ENCODE results near the gene FAF1. TPM values are rescaled to one million over a fixed set of nuclear protein-coding genes. Genes with fewer than 3 reads are reported as not detected.
"Not testable (repeated sequence)": the region's sequence is repeated elsewhere in the genome, so short reads cannot be mapped to it uniquely, and the experiment has no call there.

Gene FAF1
- total and polyA plus RNA-seq, 4 donors, result 8.6 to 45.0 (median 18.2) TPM

- no peak for TF ChIP-seq TAF1 (conservative IDR thresholded peaks at IDR 0.05)
- TF ChIP-seq, protein P1, sequence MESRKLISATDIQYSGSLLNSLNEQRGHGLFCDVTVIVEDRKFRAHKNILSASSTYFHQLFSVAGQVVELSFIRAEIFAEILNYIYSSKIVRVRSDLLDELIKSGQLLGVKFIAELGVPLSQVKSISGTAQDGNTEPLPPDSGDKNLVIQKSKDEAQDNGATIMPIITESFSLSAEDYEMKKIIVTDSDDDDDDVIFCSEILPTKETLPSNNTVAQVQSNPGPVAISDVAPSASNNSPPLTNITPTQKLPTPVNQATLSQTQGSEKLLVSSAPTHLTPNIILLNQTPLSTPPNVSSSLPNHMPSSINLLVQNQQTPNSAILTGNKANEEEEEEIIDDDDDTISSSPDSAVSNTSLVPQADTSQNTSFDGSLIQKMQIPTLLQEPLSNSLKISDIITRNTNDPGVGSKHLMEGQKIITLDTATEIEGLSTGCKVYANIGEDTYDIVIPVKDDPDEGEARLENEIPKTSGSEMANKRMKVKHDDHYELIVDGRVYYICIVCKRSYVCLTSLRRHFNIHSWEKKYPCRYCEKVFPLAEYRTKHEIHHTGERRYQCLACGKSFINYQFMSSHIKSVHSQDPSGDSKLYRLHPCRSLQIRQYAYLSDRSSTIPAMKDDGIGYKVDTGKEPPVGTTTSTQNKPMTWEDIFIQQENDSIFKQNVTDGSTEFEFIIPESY (IDR thresholded peaks at IDR 0.05), result no peak
- no peak for TF ChIP-seq GABPA (IDR thresholded peaks at IDR 0.05 in 1 of 2, conservative IDR thresholded peaks at IDR 0.05 in 1 of 2)
- TF ChIP-seq FOXA1 (IDR thresholded peaks at IDR 0.05), result no peak
- no peak overlapping the region for H3K9ac ChIP-seq (ENCODE audit: low read depth in 1 of 2, low read length in 2 of 2)
- DNase-seq (ENCODE audit: low spot score), result no peak
- WGBS, result 95% methylated on average over 1 of the region's 1 CpG
- H3K4me1 ChIP-seq (ENCODE audit: control insufficient read depth in 4 of 4, insufficient read depth in 4 of 4, low read length in 3 of 4), result no peaks in the 10 kb centered on the region
- no peaks in the 10 kb centered on the region for H3K27me3 ChIP-seq (ENCODE audit: control insufficient read depth in 4 of 4, insufficient read depth in 4 of 4, low read length in 3 of 4)
- H3K9me3 ChIP-seq (ENCODE audit: control insufficient read depth in 4 of 4, low read length in 3 of 4), result peaks cover 0 to 5% (median 0%) of the 10 kb centered on the region in 4 donors
- no peak overlapping the region for H3K27ac ChIP-seq (ENCODE audit: low read depth in 1 of 2, low read length in 2 of 2)
- no peaks in the 10 kb centered on the region for H3K36me3 ChIP-seq (ENCODE audit: control insufficient read depth in 4 of 4, insufficient read depth in 3 of 4, low read depth in 1 of 4, low read length in 3 of 4)
- H3K4me3 ChIP-seq (ENCODE audit: low read depth in 1 of 3, low read length in 3 of 3), result no peak overlapping the region
Observed at GRCh38 chr1:50719126-50719525, 240.9 kb downstream of the FAF1 start.

GRCh38 chr1:50717327-50717726 lies 242.7 kb downstream of the FAF1 start:
- peaks cover 0 to 5% (median 0%) of the 10 kb centered on the region in 4 donors for H3K9me3 ChIP-seq (ENCODE audit: control insufficient read depth in 4 of 4, low read length in 3 of 4)
- no peak for DNase-seq (ENCODE audit: low spot score)
- no peak overlapping the region for H3K4me3 ChIP-seq (ENCODE audit: low read depth in 1 of 3, low read length in 3 of 3)
- H3K27ac ChIP-seq (ENCODE audit: low read depth in 1 of 2, low read length in 2 of 2), result no peak overlapping the region
- no peaks in the 10 kb centered on the region for H3K27me3 ChIP-seq (ENCODE audit: control insufficient read depth in 4 of 4, insufficient read depth in 4 of 4, low read length in 3 of 4)
- H3K4me1 ChIP-seq (ENCODE audit: control insufficient read depth in 4 of 4, insufficient read depth in 4 of 4, low read length in 3 of 4), result no peaks in the 10 kb centered on the region
- no peaks in the 10 kb centered on the region for H3K36me3 ChIP-seq (ENCODE audit: control insufficient read depth in 4 of 4, insufficient read depth in 3 of 4, low read depth in 1 of 4, low read length in 3 of 4)
- WGBS, result 99% methylated on average over 1 of the region's 1 CpG
- H3K9ac ChIP-seq (ENCODE audit: low read depth in 1 of 2, low read length in 2 of 2), result no peak overlapping the region
- TF ChIP-seq, protein P2, sequence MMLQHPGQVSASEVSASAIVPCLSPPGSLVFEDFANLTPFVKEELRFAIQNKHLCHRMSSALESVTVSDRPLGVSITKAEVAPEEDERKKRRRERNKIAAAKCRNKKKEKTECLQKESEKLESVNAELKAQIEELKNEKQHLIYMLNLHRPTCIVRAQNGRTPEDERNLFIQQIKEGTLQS (IDR thresholded peaks at IDR 0.05), result no peak
- TF ChIP-seq REST (IDR thresholded peaks at IDR 0.05) (no peak), JUND (IDR thresholded peaks at IDR 0.05) (no peak), YY1 (IDR thresholded peaks at IDR 0.05) (no peak), FOXA2 (IDR thresholded peaks at IDR 0.05) (no peak), TAF1 (conservative IDR thresholded peaks at IDR 0.05) (no peak), FOXA1 (IDR thresholded peaks at IDR 0.05) (no peak), GABPA (IDR thresholded peaks at IDR 0.05 in 1 of 2, conservative IDR thresholded peaks at IDR 0.05 in 1 of 2) (no peak), RAD21 (IDR thresholded peaks at IDR 0.05) (no peak), HNF4G (IDR thresholded peaks at IDR 0.05) (no peak), NR2F2 (IDR thresholded peaks at IDR 0.05) (no peak), HNF4A (conservative IDR thresholded peaks at IDR 0.05) (no peak), RXRA (IDR thresholded peaks at IDR 0.05) (no peak), EGR1 (IDR thresholded peaks at IDR 0.05; ENCODE audit: low read depth in 2 of 2) (no peak), CTCF (IDR thresholded peaks at IDR 0.05; ENCODE audit: low read depth, low read length, missing input control) (no peak), SP1 (IDR thresholded peaks at IDR 0.05) (no peak)
- TF ChIP-seq, protein P1 (IDR thresholded peaks at IDR 0.05), result no peak
- TF ChIP-seq, protein P3, sequence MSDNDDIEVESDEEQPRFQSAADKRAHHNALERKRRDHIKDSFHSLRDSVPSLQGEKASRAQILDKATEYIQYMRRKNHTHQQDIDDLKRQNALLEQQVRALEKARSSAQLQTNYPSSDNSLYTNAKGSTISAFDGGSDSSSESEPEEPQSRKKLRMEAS (IDR thresholded peaks at IDR 0.05), result no peak

DNA sequence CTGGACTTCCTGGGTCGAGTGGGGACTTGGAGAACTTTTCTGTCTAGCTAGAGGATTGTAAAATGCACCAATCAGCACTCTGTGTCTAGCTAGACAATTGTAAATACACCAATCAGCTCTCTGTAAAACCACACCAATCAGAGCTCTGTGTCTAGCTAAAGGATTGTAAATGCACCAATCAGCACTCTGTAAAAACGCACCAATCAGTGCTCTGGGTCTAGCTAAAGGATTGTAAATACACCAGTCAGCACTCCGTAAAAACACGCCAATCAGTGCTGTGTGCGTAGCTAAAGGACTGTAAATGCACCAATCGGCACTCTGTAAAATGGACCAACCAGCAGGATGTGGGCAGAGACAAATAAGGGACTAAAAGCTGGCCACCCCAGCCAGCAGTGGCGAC lies 243.6 kb downstream of the FAF1 start:
- WGBS, result 96% methylated on average over 7 of the region's 7 CpGs

More for the DNA sequence above, 243.6 kb downstream of the FAF1 start:
- DNase-seq (ENCODE audit: low spot score); H3K4me3 ChIP-seq (ENCODE audit: low read depth in 1 of 3, low read length in 3 of 3); H3K27ac ChIP-seq (ENCODE audit: low read depth in 1 of 2, low read length in 2 of 2); H3K27me3 ChIP-seq (ENCODE audit: control insufficient read depth in 4 of 4, insufficient read depth in 4 of 4, low read length in 3 of 4); H3K9ac ChIP-seq (ENCODE audit: low read depth in 1 of 2, low read length in 2 of 2); H3K9me3 ChIP-seq (ENCODE audit: control insufficient read depth in 4 of 4, low read length in 3 of 4); H3K4me1 ChIP-seq (ENCODE audit: control insufficient read depth in 4 of 4, insufficient read depth in 4 of 4, low read length in 3 of 4); H3K36me3 ChIP-seq (ENCODE audit: control insufficient read depth in 4 of 4, insufficient read depth in 3 of 4, low read depth in 1 of 4, low read length in 3 of 4): not testable (repeated sequence)

Measured in liver (tissue), 9 donors.